Endometrium (tissue), 2 donors: ENCODE measurements around the gene TMC4.
"Not testable (repeated sequence)": the region's sequence is repeated elsewhere in the genome, so short reads cannot be mapped to it uniquely, and the experiment has no call there.

ENCODE experiments used
- FAIRE-seq: peaks from 2 replicates; lab custom pipeline; 2012; peaks lifted over from hg19 to GRCh38; lab: Jason Lieb, UNC
- donor health status: control.
- donor health status: control.

Gene TMC4

GRCh38 chr19:54179262-54179852, 6.4 kb upstream of the TMC4 start:
- FAIRE-seq, result no peak

DNA sequence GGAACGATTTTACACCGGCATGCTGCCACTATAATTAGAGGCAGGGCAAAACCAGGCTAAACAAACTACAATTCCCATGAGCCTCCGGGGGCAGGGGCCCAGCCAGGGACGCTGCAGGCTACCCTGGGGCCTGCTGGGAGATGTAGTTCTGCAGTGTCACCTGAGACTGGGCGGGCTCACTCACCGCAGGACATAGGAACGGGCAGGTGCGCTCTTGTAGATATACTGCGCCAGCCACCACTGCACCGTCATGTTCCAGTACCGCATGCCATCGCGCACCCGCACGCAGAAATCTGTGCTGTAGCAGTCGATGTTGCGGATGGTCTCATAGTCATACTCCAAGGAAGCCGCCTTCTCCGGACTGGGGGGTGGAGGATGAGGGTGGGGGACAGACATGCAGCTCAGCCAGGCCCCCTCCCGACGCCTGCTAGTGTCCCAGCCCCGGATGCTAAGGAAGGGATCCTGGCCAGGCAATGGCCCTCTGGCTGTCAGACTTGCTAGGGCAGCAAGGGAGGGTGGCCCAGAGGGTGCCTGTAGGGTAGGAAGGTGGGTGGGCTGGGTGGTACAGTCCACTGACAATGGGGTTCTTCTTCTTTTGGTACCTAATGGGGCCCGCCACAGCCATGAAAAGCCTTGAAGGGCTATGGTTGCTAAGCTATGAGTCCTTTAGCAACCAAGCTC, 5.8 kb upstream of the TMC4 start:
- no peak for FAIRE-seq

- FAIRE-seq, result no peak
Measured at GRCh38 chr19:54173951-54174834, 1.2 kb upstream of the TMC4 start.

DNA sequence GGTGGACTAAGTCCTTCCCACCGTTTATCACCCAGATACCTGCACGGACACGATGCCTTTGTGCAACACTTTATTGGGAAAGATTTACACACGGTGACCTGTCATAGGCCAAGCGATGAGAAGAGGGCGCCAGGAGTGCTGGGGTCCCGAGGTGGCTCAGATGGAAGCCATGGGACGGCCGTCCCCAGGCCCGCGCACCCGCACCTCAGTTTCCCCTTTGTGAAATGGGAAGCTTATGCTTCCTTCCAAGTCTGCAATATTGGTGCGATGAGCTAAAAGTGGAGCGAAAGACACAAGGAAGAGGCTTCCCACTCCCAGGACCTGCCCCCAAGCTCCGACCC, 369 bp upstream of the TMC4 start:
- no peak for FAIRE-seq

DNA sequence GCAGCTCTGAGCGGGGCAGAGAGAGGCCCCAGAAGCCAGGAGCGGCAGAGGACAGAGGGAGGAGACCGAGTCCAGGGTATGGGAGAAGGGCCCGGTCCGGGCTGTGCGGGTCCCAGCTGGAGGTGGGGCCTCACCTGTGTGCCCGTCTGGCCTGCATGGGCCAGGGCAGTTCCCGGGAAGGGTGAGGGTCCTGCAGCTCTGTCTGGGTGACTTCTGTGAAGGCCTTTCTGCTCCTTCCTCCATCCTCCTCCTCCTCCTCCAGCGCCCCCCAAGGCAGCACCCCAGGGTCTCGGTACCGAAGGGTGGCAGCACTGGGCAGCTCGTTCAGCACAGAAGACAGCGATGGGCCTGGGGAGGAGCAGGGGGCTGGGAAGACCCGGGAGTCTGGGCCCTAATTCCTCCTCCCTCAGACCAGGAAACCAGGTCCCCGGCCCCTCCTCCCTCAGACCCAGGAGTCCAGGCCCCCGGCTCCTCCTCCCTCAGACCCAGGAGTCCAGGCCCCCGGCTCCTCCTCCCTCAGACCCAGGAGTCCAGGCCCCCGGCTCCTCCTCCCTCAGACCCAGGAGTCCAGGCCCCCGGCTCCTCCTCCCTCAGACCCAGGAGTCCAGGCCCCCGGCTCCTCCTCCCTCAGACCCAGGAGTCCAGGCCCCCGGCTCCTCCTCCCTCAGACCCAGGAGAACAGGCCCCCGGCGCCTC, 1.1 kb downstream of the TMC4 start:
- FAIRE-seq, result not testable (repeated sequence)

GRCh38 chr19:54169149-54169740, 3.7 kb downstream of the TMC4 start:
- no peak for FAIRE-seq

DNA sequence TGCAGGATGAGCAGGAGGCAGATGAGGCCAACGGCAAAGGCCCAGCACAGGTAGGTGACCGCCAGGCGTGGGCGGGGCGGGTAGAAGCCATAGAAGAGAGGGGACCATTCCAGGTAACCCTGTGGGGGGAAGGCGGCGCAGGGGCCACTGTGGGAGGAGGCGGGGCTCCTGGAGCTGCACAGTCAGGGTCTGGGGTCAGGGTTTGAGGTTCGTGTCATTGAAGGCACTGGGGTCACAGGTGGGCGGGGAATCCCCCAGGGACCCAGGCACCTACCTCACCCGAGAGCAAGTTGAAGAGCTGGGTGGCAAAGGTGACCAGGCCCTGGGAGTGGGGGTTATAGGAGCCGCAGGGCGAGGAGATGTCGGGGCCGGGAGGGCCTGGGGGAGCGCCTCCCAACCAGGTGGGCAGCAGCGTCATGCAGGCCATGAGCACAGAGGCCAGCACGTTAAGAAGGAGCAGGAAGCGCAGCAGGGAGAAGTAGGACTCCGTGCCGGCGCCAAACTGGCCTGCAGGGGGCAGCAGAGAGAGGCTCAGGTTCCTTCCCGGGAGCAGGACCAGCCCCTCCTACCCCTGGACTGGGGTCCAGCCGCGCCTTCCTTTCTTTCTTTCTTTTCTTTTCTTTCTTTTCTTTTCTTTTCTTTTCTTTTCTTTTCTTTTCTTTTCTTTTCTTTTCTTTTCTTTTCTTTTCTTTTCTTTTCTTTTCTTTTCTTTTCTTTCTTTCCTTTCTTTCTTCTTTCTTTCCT, 4.6 kb downstream of the TMC4 start:
- no peak for FAIRE-seq

DNA sequence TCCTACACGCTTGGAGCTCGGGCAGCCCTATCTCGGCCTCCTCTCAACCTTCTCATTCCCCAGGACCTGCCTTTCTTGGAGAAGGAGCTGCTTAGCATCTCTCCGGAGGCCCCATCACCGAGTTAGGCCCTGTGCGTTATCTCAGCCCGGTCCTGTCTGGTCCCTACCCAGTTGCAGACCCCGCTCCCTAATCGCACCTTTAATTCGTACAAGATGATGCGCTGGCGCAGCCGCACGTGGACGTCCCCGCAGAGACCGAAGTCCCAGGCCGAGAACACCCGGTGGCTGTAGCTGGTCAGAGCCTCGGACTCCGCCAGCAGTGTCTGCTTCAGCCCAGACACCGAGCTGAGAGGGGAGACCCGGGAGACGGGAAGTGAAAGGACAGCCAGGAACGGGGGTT, 7.7 kb downstream of the TMC4 start:
- FAIRE-seq, result no peak

GRCh38 chr19:54164369-54165068, 8.4 kb downstream of the TMC4 start:
- FAIRE-seq, result no peak

DNA sequence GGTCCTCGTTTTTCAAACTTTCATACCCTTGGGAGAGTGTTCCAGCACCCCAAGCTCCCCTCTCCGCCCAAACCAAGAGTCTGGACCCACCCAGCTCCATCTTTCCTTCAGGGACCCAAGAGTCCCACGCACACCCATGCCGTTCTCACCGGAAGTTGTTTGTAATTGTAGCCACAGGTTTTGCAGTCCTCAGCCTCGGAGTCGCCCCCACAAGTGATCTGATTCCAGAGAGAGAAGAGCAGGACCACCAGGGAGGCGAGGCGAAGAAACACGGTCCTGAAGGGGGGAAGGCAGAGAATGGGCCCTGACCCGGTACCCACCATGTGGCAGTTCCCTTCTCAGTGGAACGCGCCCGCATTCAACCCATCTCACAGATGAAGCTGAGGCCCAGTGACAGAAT, 10.1 kb downstream of the TMC4 start:
- no peak for FAIRE-seq

DNA sequence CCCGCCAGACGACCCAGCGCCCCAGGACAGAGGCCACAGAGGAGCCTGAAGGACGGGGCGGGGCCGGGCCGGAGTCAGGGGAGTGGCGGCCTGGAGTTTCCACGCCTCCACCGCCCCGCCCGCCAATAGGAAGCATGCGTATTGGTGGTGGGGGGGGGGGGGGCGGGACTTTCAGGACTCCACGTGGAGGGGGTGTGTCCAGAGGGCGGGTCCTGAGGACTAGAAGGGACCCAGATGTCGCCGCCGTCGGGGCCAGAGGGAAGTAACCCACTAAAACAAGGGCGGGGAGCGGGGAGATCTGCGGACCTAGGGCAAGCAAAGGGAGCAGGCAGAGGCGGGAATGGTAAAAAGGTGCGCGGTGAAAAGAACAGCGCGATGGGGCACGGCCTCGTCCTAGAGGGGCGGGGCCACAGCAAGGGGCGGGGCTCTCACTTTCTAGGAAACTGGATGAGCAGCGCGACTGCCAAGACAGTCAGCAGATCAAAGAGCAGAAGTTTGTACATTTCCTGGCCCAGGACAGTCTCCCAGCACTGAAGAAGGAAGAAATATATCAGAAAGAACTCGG, 10.6 kb downstream of the TMC4 start:
- FAIRE-seq, result no peak

GRCh38 chr19:54160854-54161253, 12.1 kb downstream of the TMC4 start:
- FAIRE-seq, result no peak

DNA sequence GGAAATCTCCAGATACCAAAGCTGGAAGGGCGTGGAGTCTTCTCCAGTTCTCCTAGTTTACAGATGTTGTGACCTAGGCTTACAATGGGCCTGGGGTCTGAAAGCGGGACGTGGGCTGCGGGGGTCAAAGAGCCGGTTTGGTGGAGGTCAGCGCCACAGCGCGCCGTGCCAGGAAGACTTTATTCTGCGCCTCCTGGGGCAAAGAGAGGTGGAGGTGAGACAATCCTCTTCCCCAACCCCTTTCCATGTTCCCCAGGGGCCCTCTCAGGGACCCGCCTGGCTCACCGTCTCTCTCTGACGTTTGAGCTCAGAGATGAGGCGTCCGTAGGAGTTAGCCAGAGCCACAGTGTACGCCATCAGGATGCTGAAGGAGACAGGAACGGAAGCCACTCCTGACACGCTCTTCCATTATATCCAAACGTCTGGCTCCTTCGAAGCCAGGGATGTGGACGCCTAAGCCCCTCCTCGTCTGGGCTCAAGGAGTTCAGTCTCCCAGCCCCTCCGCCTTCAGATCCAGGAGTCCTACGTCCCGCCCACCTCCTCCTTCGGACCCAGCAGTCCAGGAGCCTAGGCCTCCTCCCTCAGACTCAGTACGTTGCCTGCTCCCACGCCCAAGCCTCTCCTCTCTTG, 12.7 kb downstream of the TMC4 start:
- no peak for FAIRE-seq

- peak; percentile 100 for FAIRE-seq
Measured at GRCh38 chr19:54159352-54160181, 13.4 kb downstream of the TMC4 start, which contains the start of gene LENG1. LENG1 (minus strand) TSS chr19:54159721; CDS start chr19:54159695, 26 bp downstream.

- no peak for FAIRE-seq
Measured at GRCh38 chr19:54158812-54159351, 14.1 kb downstream of the TMC4 start.

DNA sequence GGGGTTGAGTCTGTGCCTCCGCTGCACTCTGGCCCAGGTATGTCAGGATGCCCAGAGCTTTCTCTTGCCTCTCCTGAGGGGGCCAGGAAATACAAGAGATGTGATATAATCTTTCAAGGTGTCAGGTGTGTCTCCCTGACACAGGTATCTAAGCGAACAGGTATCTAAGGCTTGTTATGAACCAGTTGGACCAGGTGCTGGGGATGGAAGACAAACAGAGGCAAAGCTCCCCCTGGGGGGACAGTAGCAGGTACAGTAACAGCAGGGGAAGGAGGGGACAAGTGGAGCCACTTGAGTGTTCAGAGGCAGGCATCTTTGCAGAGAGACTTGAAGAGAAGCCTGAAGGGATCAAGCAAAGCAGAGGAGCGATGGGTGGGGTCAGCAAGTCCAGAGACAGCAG, 16.0 kb downstream of the TMC4 start:
- FAIRE-seq, result no peak

DNA sequence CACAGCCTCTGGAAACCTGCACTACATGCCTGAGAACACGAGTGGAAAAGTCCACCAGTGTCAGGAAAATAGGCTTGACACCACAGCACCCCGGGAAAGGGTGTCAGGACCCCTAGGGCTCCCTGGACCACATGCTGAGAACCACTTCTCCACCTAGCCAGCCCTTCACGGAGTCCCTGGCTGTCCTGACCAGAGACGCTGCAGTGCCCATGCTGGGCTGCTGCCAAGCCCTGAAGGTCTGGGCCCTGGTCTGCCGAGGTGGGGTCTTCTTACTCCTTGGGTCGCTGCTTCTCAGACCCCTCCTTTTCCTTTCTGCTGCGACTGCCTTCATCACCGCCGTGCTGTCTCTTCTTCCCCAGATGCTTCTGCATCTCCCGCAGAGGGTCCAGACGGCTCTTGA, 16.5 kb downstream of the TMC4 start:
- no peak for FAIRE-seq

DNA sequence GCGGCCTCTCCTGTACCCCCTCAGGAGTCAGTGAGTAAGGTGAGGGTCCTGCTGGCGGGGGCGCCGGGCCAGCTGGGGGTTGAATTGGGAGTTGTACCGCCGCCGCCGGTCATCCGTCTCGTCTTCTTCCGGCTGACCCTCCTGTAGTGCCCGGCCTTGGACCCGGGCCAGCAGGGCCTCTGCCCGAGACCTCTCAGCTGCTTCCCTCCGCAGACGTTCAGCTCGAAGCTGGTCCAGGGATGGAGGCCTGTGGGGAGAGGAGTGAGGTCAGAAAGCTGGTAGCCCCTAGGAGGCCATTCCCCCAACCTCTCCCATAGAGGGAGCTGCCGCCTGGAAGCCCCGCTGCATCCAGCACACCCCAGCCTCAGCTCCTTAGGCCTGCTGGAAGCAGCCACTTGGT, 17.3 kb downstream of the TMC4 start:
- FAIRE-seq, result no peak
